GM21528 (cell line): ENCODE results near the gene FRMD4A.
"Not testable (repeated sequence)": the region's sequence is repeated elsewhere in the genome, so short reads cannot be mapped to it uniquely, and the experiment has no call there.

Experiments
- ATAC-seq: cut with Tn5 transposase; IDR thresholded peaks from one replicate; pipeline ENCODE4 v1.9.1; 2021; ENCODE audit warnings: mild to moderate bottlenecking, moderate library complexity; ENCODE audit not compliant: unreplicated experiment, low FRiP score

The FRMD4A gene

GRCh38 chr10:13969118-13969791, 361.5 kb downstream of the FRMD4A start:
- no peak for ATAC-seq

- no peak for ATAC-seq
Observed at GRCh38 chr10:13961853-13962252, 368.9 kb downstream of the FRMD4A start.

GRCh38 chr10:13961097-13961496, 369.6 kb downstream of the FRMD4A start:
- ATAC-seq = no peak

- no peak for ATAC-seq
Observed at GRCh38 chr10:13960603-13961002, 370.1 kb downstream of the FRMD4A start.

GRCh38 chr10:13959443-13960359, 371.0 kb downstream of the FRMD4A start:
- no peak for ATAC-seq

- ATAC-seq = no peak
Observed at GRCh38 chr10:13957856-13958255, 372.9 kb downstream of the FRMD4A start.

- no peak for ATAC-seq
Observed at GRCh38 chr10:13956826-13957225, 373.9 kb downstream of the FRMD4A start.

GRCh38 chr10:13955409-13956068, 375.2 kb downstream of the FRMD4A start:
- ATAC-seq = no peak

GRCh38 chr10:13954195-13954594, 376.5 kb downstream of the FRMD4A start:
- not testable (repeated sequence) for ATAC-seq

- no peak for ATAC-seq
Observed at GRCh38 chr10:13953371-13953770, 377.4 kb downstream of the FRMD4A start.

- no peak for ATAC-seq
Observed at GRCh38 chr10:13950543-13950939, 380.2 kb downstream of the FRMD4A start.

GRCh38 chr10:13949844-13950542, 380.7 kb downstream of the FRMD4A start:
- ATAC-seq = no peak

- ATAC-seq = no peak
Observed at GRCh38 chr10:13946209-13946460, 384.6 kb downstream of the FRMD4A start.

- ATAC-seq = no peak
Observed at GRCh38 chr10:13945390-13946208, 385.1 kb downstream of the FRMD4A start.

- no peak for ATAC-seq
Observed at GRCh38 chr10:13944823-13945222, 385.9 kb downstream of the FRMD4A start.

GRCh38 chr10:13943735-13944398, 386.9 kb downstream of the FRMD4A start:
- no peak for ATAC-seq

GRCh38 chr10:13942035-13942434, 388.7 kb downstream of the FRMD4A start:
- ATAC-seq = no peak

GRCh38 chr10:13939391-13939790, 391.3 kb downstream of the FRMD4A start:
- ATAC-seq = no peak

- no peak for ATAC-seq
Observed at GRCh38 chr10:13938950-13939349, 391.8 kb downstream of the FRMD4A start.

GRCh38 chr10:13936826-13937225, 393.9 kb downstream of the FRMD4A start:
- no peak for ATAC-seq
